DMS 273 (cell line): ENCODE data around the gene COL4A1.

Source experiments
- DNase-seq: peaks from one replicate; lab custom pipeline; 2025; ENCODE audit not compliant: unreplicated experiment; lab: John Stamatoyannopoulos, UW

Gene COL4A1

DNA sequence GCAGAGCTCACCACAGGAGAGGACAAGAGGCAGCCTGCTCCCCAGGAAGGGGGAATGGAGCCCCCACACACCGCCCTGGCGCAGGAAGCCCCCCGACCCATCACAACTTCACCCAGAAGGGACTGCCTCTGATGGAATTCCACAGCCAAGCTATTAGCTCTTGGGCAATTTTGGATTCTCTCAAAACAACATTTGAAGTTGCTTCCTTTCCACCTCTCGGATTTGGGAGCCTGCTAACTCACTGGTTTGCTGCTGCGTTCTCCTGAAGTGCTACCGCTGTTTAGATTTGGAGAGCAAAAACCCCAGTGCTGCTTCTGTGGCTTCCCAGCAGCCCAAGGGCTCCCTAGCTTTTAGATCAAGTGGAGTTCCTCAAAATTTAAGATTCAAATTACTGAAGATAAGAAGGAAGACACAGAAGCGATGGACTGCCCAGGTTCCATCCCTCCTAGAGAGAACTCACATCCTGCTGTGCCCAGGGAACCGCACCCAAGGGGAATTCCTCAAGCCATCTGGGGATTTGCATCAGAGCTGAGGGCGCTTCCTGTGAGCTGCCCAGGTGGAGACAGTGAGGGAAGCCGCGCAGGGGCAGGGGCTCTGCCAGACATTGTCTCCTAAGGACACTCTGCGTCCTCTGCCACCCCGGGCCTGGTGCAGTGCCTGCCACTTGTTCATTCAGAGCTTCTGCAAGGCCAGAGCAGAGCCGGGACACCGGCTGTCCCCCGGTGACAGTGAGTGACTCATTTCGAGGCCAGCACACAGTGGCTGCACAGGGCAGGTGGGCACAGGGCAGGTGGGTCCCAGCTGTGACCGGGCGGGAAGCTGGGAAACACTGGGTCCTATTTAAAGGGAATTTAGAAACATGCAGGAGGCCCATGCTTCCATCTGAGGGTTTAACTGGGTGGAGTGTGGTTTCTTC lies 45.5 kb downstream of the COL4A1 start:
- DNase-seq, result no peak

DNA sequence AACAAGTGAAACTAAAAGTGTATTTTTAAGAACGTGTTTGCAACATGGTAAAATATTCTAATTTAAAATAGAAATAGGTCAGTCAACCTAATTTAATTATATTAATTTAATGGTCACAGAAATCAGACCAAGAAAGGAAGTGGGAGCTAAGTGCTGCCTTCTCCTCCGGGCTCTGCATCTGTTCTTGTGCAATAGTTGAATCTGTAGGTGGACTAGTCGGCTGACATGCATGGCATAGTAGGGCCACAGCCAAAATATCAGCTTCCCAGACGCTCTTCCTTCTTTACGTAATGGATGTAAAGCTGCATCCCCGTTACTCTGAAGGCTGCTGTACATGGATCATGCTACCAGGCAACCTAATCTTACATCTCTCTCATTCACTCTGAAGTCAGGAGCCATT lies 47.3 kb downstream of the COL4A1 start:
- no peak for DNase-seq

DNA sequence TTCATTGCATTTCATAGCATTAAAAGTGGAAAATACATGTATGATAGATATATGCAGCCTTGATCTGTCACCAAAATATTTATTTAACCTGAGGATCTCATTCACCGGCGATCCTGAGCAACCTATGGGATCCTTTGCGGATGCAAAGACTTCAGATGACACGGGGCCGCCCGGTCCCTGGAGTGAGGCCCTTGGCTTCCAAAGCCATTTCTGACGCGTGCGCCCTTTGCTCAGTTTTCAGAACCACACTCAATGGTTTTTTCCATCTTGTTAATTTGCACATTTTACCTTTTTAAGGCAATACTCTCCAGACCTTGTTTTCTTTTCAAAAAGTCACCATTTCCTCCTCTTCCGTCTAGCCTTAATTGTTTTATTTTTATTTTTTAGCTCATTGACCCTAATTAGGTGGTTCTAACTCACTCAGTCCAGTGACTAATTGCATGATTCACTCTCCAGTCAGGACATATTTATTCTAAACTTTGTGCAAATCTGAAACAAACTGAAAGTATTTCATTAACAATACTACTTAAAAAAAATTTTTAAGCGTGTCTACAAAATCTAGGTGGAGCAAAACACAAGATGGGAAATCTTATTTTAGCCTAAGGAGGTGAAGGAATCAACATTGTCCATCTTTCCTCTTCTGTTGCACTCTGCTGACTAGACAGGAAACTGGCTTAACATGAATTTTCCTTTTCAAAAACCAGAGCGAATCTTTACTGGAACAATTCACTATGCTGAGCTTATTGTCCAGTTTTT lies 47.9 kb downstream of the COL4A1 start:
- no peak for DNase-seq

DNA sequence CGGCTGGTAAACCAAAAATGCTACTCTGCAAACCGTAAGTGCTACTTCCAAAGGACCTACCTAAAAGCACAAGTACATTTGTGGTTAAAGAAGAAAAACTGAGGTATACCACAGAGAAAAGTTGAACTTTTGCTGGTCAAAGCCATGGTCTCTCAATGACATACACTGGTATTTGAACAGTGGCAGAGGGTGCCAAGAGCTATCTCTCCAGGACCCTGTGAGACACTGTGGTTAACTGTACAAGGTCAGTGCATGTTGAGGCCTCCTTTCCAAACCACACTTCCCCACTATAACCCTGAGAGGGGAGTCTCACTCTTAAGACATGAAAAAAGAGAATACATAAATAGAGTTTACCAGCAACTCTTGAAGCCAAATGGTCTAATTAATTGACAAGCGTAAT lies 49.5 kb downstream of the COL4A1 start:
- DNase-seq, result no peak

DNA sequence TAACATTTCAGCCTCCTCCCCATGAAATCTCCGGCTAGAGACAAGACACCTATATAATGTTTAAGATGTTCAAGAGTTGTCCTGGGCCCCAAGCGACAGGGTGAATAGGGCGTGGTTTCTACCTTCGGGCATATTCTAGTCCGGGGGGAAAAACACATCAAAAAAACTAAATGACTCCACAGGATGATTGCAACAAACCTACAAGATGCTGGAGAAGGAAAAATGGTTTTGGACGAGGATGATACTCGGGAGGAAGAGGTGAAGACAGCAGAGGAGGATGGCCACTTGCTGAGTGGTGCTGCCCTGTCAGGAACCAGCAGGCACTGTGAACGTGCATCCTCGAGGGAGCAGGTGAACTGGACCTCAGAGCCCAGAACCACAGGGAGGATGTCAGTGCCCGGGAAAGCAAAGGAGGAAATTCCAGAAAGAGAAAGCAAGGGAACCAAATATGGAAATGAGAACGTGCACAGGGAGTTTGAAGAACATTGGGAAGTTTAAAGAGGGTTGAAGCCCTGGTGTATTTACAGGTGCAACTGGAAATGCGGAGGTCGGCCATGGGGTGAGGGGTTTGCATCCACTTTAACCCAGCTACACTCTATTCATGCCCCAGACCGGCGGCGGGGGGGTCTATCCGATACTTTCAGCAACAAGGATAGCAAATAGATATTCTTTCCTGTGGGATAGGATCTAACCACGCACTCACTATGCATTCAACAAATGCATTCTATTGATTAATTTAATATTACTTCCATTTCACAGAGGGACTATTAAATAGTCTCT lies 50.6 kb downstream of the COL4A1 start:
- DNase-seq, result no peak

DNA sequence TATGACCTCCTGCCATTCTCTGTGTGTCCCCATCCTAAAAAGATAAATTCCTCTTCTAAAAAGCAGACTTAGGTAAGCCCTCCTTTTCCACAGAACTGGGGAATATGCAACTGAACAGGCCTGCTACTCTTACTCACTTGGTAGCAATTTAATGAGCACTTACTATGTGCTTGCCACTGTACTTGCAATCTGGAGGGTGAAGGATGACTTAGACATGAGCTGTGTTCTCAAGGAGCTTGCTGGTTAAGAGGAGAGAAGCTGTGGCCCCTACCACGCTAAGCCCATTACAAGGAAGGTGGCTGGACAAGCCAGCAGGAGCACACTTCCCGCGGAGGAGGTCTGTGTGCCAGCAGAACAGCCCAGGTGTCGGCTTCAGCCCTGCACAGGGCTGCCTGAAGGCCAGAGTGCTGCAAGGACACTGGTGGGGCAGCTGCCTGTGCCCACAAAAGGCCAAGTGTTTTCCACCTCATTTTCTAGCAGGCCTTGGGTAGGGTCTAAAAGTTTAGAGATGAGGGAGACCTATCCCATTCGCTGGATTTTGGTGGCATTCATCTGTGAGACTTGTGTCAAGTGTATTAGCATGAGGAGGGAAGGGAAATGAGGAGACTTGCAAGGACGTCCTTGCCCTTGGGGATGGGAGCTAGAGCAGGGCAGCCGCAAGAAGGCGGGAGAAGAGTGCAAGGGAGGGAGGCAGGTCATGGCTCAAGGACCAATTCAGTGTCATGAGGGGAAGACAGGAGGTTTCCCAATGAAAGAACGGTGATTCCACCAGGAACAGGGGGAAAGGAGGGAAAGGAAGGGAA lies 52.0 kb downstream of the COL4A1 start:
- DNase-seq, result no peak

DNA sequence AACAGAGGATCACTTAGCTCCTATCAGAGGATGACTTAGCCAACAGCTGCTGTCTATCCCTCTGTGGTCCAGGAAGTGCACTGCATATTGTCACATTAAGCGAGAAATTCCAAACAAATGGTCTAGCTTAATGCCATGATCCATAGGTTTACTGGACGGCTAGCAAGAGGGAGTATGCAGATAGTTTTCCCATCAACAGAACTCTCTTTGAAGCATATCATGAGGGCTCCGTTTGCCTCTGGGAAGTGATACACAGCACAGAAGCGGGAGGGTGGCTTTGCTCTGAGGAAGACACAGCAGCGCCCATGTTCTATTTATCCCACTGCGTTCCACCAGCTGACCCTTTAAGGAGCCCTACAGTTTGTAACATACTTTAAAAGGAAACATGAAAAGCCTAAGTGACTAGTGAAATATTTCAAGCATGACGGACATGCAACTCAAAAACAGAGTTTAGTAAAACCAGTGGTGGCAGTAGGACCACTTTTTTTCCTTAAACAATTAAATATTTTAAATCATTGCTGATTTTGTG lies 52.7 kb downstream of the COL4A1 start:
- no peak for DNase-seq

DNA sequence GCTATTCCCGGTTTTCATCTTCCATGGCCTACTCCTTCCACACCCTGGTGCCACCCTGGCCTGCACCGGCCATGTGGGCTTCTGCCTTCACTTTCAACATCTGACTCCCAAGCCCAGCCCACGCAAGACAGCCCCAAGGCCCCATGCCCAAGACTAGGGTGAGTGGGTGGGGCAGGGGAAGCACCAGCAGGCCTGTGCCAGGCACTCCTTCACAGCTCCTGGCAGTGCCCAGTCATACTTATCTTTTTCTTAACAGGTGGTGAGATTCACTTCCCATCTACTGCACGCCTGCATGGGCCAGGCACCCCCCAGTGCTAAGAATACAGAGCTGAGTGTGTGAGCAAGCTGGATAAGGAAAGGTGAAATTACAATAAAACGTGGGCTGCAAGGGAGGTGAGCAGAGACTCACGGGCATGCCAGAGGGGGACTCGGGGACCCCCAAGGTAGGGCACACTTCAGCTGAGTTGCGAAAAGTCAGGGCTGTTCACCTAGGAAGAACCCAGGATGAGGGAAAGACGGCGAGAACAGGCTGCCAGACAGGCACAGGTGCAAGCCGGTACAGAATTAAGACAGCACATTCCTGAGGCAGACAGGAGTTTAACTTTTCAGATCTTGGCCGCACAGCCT lies 55.7 kb downstream of the COL4A1 start:
- DNase-seq, result no peak

DNA sequence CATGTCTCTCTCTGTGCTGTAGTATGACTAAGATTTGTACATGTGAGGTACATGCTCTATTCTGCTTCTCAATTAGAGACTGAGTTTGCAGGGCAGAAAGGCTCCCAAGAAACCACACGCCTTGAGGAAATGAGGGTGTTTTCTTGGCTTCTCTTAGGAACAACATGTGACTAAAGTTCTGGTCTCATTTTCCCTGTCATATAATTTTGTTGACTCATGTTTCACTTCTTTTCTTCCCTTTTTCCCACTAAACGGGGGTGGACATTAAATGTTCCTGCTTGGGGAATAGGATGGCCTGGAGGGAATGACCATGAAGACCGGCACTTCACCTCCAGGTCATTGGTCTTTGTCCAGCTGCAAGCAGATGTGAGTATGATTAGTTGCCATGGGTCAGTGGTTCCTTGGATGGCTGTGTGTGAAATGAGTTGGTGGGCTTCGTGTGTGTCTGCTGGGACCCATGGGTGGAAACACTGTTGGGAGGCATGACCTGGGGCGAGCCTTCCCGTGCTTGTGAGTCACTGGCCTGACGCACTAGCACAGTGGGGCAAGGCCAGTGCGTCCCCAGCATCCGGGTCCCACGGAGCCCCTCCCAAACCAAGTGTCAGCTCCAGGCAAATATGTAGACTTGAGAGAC lies 56.6 kb downstream of the COL4A1 start:
- no peak for DNase-seq

DNA sequence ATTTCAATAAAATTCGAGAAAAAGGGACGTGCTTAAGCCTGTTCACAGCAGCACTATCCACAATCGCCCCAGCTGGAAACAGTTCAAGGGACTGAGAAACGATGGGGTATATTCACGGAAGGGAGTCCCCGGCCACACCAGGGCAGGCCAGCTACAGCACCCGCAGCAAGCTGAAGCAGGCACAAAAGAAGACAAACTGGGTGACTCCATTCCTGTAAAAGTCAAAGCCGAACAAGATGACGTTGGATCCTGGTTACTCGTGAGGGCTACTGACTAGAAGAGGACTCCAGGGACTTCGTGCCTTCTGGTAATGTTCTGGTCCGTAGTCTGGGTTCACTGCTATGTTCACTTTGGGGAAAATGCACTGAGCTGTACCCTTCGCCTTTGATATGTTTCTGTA lies 57.6 kb downstream of the COL4A1 start:
- no peak for DNase-seq

DNA sequence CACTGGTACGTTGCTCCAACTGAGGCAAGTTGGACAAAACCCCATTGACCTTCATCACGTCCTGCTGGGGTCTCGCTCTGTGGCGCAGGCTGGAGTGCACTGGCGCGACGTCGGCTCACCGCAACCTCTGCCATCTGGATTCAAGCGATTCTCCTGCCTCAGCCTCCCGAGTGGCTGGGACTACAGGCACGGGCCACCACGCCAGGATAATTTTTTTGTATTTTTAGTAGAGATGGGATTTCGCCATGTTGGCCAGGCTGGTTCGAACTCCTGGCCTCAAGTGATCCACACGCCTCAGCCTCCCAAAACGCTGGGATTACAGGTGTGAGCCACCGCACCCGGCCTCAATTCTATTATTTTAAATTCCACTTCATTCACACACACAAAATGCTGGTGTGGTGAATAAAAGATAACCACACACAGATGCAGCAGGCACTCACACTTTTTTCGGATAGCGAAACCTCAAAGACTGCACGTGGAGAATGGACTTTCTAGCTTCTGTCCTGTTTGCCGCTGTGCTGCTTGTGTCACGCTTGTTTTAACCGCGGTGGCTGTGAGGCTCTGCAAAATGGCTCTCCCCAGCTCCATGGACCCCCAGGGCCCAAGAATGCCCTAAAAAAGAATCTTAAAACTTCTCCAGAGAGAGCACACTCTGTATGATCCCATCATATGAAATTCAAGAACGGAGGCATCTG lies 58.4 kb downstream of the COL4A1 start:
- no peak for DNase-seq

DNA sequence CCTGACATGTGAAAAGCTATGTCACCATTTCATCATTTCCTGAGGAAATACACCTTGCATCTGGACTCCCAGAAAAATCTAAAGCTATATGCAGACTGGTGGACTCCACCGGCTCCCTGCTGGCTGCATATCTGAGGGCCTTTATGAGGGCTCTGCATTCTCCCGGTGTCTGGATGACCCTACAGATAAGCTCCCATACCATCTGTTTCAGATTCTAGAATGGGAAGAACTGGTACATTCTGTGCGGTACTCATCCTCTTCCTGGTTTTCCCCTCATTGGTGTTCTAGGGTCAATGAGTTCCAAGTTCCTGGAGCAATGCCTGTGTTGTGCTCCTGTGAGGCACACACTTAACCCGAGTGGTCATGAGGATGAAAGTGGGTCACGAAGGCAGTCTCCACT lies 60.4 kb downstream of the COL4A1 start:
- no peak for DNase-seq

DNA sequence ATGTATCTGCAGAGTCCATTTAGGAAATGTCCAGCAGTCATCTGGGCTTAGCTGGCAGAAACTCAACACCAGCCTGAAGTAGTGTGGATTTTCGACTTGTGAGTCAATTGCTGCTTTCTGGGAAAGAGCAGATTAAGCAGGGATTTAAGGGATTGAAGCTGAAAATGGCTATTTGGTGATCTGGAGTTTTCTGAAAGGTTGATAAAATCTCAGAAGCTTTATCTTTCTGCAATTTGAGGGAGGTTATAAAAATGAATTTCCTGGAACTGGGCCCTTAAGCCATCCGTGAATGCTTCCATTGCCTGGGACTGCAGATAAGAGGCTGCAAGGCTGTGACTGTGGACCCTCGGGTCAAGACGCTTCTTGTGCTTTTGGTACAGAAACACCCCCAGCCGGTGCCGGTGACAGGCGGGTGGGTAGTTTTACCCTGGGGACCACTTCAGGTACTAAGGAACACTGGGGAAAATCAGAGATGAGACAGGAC lies 61.5 kb downstream of the COL4A1 start:
- no peak for DNase-seq

DNA sequence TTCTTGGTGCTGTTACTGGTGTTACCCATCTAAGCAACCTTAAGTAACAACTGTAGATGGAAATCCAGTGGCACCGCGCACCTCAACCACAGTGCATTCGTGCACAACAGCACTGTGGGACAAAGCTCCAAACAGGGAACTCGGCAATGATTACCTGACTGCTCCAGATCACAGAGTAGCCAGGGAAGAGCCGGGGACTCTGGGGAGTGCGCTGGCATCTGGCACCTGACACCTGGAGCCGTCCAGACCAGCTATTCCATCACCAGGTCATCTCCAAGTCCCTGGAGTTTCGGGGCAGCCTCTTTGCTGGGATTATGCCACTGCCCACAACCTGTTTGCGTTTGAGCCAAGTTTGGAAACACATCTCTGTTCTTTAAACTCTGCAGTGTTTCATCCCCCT lies 62.0 kb downstream of the COL4A1 start:
- DNase-seq, result no peak

DNA sequence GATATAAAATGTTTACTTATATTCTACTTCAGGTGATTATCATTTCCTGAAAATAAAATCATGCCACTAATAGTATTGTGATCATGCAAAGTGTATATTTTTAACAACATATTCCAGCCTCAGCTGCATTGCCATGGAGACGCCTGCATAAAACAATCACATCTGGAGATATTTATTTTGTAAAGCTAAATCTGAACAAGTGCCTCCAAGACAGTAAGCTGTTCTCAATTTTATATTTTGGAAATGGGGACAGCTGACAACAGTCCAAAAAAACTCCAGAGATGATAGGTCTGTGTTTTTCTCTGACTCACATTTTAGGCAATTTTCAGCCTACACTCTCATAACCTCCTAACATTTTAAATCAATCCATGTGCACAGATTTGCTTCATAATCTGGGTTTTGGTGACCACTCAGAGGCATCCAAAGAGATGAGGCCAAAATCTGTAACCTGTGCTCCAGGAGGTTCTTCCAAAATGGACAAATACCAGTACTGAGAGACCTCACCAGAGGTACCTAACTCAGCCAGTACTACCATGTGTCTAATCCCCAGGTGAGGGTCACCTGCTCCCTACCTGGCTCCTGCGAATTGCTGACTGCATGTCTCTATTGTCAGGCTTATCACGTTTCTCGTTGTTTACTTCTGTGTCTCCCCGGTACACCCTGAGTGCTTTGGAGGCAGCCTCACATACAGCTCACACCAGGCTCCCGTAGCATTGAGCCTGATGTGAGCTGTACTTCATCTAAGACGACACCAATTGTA lies 62.7 kb downstream of the COL4A1 start:
- no peak for DNase-seq

DNA sequence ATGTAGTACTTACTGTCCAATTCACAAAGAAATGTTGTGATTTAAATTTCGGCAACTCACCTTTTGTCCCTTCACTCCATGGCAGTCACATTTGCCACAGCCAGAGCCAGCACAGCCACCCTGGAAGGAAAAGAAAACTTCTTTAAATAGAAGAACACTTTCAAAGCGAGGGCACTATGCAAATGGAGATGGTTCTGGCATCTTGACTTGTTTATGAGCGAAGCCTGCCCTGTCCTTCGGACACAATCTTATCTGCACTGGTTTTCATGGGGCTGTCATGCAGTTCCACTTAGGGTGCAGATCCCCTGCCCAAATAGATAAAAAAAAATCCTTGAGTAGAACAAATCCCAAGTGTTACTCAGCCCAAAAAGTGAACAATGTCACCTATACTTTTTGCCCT lies 64.3 kb downstream of the COL4A1 start:
- DNase-seq, result no peak

DNA sequence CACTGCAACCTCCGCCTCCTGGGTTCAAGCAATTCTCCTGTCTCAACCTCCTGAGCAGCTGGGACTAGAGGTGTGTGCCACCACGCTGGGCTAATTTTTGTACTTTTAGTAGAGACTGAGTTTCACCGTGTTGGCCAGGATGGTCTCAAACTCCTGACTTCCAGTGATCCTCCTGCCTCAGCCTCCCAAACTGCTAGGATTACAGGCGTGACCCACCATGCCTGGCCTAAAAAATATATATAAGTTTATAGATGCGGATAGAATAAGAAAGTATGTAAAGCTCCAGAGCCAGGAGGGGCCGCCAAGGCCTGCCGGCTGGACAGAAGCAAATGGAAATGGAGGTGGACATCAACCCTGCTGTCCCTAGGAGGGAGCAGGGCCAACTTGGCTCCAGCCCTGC lies 66.0 kb downstream of the COL4A1 start:
- DNase-seq, result no peak

DNA sequence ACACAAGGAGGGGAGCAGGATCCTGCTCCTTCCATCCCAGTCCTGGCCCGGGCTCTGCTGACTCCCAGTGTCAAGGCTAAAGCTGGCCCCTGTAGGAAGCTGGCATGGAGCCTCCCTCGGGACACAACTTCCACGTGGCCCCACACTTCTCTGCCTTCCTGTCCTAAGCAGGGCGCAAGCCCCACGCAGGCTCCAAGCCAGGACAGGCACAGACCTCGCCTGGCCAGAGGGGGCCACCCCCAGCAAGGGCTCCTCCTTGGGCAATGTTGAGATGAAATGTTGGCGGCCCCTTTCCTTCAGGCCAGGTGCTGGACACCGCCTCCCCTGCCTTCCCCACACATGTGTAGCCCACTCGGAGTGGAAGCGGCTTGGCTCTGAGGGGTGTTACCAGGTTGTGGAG lies 66.6 kb downstream of the COL4A1 start:
- DNase-seq, result no peak
